Activated gamma-delta T cell (primary cell): ENCODE measurements around the gene NOMO2.
"Not testable (repeated sequence)": the region's sequence is repeated elsewhere in the genome, so short reads cannot be mapped to it uniquely, and the experiment has no call there.

Source experiments
- DNase-seq: peaks from one replicate; lab custom pipeline; 2025; lab: John Stamatoyannopoulos, UW

NOMO2 gene

GRCh38 chr16:18522637-18523036, 39.3 kb downstream of the NOMO2 start:
- DNase-seq, result not testable (repeated sequence)

DNA sequence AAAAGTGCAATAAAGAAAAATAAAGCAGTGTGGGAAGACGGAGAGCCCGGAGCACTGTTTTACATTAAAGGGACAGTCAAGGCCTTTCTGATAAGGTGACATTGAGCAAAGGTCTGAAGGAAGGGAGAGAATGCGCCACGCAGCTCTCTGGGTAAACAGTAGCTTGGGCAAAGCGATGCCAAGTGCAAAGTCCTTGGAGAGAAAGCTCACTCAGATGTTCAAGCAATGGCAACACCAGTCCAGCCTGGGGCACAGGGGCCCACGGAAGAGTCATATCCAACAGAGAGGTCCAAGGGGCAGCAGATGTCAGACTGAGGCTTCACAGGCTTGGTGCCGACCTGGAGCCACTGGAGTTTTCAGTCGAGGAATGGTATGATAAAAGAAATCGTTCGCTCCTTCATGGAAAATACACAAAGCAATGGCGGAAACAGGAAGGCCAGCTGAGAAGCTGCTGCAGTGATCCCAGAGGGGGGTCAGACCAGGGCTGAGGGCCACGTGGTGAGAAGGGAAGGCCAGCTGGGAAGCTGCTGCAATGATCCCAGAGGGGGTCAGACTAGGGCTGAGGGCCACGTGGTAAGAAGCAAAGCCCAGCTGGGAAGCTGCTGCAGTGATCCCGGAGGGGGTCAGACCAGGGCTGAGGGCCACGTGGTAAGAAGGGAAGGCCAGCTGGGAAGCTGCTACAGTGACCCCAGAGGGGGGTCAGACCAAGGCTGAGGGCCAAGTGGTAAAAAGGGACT, 40.3 kb downstream of the NOMO2 start:
- DNase-seq, result not testable (repeated sequence)

GRCh38 chr16:18518536-18519283, 43.2 kb downstream of the NOMO2 start:
- DNase-seq, result not testable (repeated sequence)

GRCh38 chr16:18498430-18498829, 63.5 kb downstream of the NOMO2 start:
- DNase-seq, result not testable (repeated sequence)

DNA sequence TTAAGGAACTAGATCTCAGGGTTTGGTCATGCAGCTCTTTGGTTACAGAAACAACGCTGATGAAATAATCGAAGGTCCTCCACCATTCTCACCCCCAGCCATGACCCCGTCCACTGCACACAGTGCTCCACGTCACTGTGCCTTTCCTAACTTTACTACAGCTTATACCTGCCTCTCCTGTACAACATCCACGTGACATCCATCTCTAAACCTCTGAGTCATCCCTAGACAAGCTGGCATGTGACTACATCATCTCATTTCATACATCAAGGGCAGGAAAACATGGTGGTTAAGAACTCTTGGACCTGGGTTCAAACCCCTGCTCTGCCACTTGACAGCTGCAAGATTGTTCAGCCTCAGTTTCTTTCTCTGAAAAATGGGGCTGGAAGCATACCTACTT, 64.9 kb downstream of the NOMO2 start:
- not testable (repeated sequence) for DNase-seq

- not testable (repeated sequence) for DNase-seq
Measured at GRCh38 chr16:18492118-18492897, 69.6 kb downstream of the NOMO2 start.

GRCh38 chr16:18436025-18436424, 125.9 kb downstream of the NOMO2 start:
- not testable (repeated sequence) for DNase-seq

GRCh38 chr16:18415827-18416226, 146.1 kb downstream of the NOMO2 start:
- not testable (repeated sequence) for DNase-seq

GRCh38 chr16:18409532-18410293, 152.2 kb downstream of the NOMO2 start:
- DNase-seq, result not testable (repeated sequence)

GRCh38 chr16:18401851-18402657, 159.8 kb downstream of the NOMO2 start:
- DNase-seq, result not testable (repeated sequence)

DNA sequence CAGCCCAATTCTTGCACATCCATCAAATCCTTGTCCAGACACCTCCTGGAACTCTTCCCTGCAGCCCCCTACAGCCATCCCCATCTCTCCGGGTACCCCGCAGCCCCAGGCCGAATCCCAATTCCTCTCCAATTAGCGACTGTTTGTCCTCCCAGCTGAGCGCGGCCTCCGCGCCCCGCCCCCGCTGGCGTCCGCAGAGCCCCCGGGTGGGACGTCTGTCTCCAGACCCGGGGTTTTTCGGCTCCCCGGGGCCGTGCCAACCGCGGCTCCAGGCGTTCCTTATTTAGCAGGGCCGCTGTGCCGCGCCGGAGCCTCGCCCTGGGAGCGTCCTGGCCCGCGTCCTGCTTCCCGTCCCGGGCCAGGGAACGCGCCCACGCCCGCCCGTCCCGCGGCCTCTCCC, 160.7 kb downstream of the NOMO2 start:
- DNase-seq, result not testable (repeated sequence)

GRCh38 chr16:18394363-18394762, 167.5 kb downstream of the NOMO2 start:
- DNase-seq, result not testable (repeated sequence)

DNA sequence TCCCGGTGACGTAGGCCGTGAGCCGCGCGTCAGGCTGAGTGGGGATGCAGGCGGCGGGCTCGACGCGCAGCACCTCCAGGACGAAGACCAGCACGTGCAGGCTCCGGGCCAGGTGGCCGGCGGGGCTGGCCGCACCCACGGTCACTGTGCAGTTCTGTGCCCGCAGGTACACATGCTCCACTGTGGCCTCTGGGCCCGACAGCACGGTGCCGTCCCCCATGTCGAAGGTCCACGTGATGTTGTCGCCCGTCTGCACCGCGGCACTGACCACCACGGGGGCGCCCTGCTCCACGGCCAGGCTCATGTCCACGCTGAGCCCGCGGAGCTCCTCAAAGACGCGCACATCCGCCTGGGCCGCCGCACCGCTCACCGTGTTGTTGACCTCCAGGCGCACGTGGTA, 174.1 kb downstream of the NOMO2 start:
- not testable (repeated sequence) for DNase-seq

DNA sequence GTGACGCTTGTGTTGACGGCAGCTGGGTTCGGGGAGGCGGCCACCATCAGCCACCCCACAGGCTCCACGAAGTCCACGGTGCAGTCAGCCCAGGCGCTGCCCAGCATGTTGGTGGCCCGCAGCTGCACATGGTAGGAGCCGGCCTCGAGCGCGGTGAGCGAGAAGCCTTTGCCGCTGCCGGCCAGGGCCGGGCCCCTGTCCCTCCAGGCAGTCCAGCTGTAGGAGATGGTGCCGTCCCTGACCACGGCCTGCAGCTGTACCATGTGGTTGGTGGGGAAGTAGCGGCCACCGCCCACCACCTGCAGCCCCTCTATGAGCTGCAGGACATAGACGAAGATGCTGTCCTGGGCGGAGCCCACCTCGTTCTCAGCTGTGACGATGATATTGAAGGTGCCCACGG, 175.4 kb downstream of the NOMO2 start:
- not testable (repeated sequence) for DNase-seq

- DNase-seq, result not testable (repeated sequence)
Measured at GRCh38 chr16:18385285-18385684, 176.6 kb downstream of the NOMO2 start.

- not testable (repeated sequence) for DNase-seq
Measured at GRCh38 chr16:18384869-18385268, 177.0 kb downstream of the NOMO2 start.

GRCh38 chr16:18384098-18384636, 177.7 kb downstream of the NOMO2 start:
- not testable (repeated sequence) for DNase-seq

DNA sequence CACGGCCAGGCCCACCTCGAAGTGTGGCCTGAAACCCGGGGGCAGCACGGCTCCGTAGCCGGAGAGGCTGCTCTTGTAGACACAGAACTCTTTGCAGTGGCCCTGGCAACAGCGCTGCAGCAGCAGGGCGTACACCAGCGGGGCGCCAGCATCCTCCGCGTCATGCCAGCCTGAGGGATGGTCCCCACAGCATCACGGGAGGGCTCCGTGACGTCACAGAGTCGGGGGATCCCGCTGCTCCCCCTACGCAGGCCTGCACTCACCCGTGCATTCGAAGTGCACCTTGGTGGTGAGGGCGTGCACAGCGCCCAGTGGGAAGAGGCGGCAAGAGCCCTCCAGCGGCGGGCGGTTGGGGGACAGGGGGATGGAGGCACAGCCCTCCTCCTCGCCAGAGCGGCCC, 179.2 kb downstream of the NOMO2 start:
- not testable (repeated sequence) for DNase-seq
